Heart left ventricle (tissue), 16 donors: ENCODE results near the gene NR3C2. TPM values are rescaled to one million over a fixed set of nuclear protein-coding genes. Genes with fewer than 3 reads are reported as not detected.

Experiments used
- ATAC-seq, 4 donors: fragments of 200-7000 bp; cut with Tn5 transposase; one replicate each; pipeline ENCODE4 v1.9.1; 2020 to 2022; ENCODE audit warnings: moderate library complexity in 4 of 4, mild to moderate bottlenecking in 3 of 4, moderate number of reproducible peaks in 1 of 4
- DNase-seq, 5 donors: peaks; one replicate each; pipeline ENCODE4 v3.0.0-alpha.2; 2020
- H3K27ac ChIP-seq, 12 donors: fragments of 200-600 bp; sonication (generic) in 4 of 12; one replicate each; pipeline versions ENCODE4 v1.5.0 to v1.8.0; 2016 to 2022; ENCODE audit warnings: mild to moderate bottlenecking in 2 of 12
- H3K27me3 ChIP-seq, 9 donors: fragments of 200-600 bp; sonication (generic) in 2 of 9; one replicate each; pipeline versions ENCODE4 v1.5.1 to v1.8.0; 2016 to 2022; ENCODE audit warnings: mild to moderate bottlenecking in 3 of 9
- H3K36me3 ChIP-seq, 9 donors: fragments of 200-600 bp; sonication (generic) in 2 of 9; one replicate each; pipeline versions ENCODE4 v1.5.0 to v1.8.0; 2018 to 2022; ENCODE audit warnings: mild to moderate bottlenecking in 2 of 9
- H3K4me1 ChIP-seq, 12 donors: fragments of 200-600 bp; sonication (generic) in 4 of 12; one replicate each; pipeline versions ENCODE4 v1.5.0 to v1.8.0; 2016 to 2022; ENCODE audit warnings: mild to moderate bottlenecking in 3 of 12
- H3K4me3 ChIP-seq, 12 donors: fragments of 200-600 bp; sonication (generic) in 4 of 12; one replicate each; pipeline versions ENCODE4 v1.5.0 to v1.8.0; 2017 to 2022; ENCODE audit warnings: mild to moderate bottlenecking in 9 of 12, moderate library complexity in 4 of 12
- H3K9me3 ChIP-seq, 12 donors: fragments of 200-600 bp; sonication (generic) in 4 of 12; one replicate each; pipeline versions ENCODE4 v1.5.0 to v1.8.0; 2016 to 2022; ENCODE audit warnings: mild to moderate bottlenecking in 1 of 12
- POLR2A ChIP-seq, 2 donors: fragments of 450-650 bp; IDR thresholded peaks; one replicate each; pipeline ENCODE4 v1.6.1; 2017; ENCODE audit warnings: antibody characterized with exemption in 2 of 2, mild to moderate bottlenecking in 2 of 2, moderate library complexity in 2 of 2
- WGBS, 4 donors: extraction: QIAGEN DNeasy Blood & Tissue Kit in 2 of 4; methylation state at CpG; one replicate each; pipeline versions ENCODE4 v1.1.5 to v1.1.7; 2013 to 2018; 5-methylcytosine and 5-hydroxymethylcytosine counted together
- intact Hi-C, 10 donors: fragments of 100-400 bp; cut with DNase I; formaldehyde crosslinking; loops; one replicate each; pipeline versions ENCODE4 v1.11.1 to v1.14.2; 2022
- polyA plus RNA-seq, 2 donors: library from polyadenylated mRNA; stranded (reverse); fragments of 200-250 nt; gene quantifications; one replicate each; pipeline ENCODE4 v1.2.3, GENCODE V29; 2013
- total RNA-seq, 9 donors: library from RNA; depleted of rRNA in 2 of 9; stranded (reverse); fragments of >200 nt in 2 of 9; fragmentation: NEBNext Ultra II Directional in 3 of 9; extraction: Animal tissue kit (Norgen Biotek cat#: 25700) in 3 of 9; gene quantifications; one replicate each; pipeline versions ENCODE4 v1.1.0 to v1.2.4, GENCODE V29; 2016 to 2023
- TF ChIP-seq, protein P1 (sequence below), 12 donors: fragments of 200-600 bp; sonication (generic) in 4 of 12; IDR thresholded peaks; one replicate each; pipeline versions ENCODE4 v1.5.0 to v1.8.0; 2018 to 2022; ENCODE audit warnings: antibody characterized with exemption in 12 of 12, mild to moderate bottlenecking in 5 of 12
- donor health status: ischemic (EF 13 %, LVEDD 7.1; RV severe dilation, severe dysfunction).
- donor health status: healthy with polysubstance abuse.
- donor health status: DM: no; HTN: yes; CAD: no.
- donor health status: DM: no; HTN: no; CAD: no.
- donor health status: ischemic (EF 25% LVEDD 6.9; RV normal size, moderate dysfunction).
- donor health status: ischemic (EF 25% LVEDD 5.7; RV mildly dilated, moderate dysfunction).
- donor health status: healthy.
- donor health status: DM: yes; HTN: yes; CAD: no.
- donor health status: ischemic (EF 35%, LVEDD 5.7; RV mildly dilated, moderate dysfunction).
- donor health status: nonischemic (EF 11% LVEDD 7.7; RV severe dilation, severe dysfunction).
- donor health status: DM: yes; HTN: yes; CAD: no.
- donor health status: PGD.
- donor health status: ischemic (EF 29% LVEDD 5.4; RV normal size, mild dysfunction).
- donor health status: nonischemic (EF 23%, LVEDD 6.1; RV moderate dilation, normal function).

NR3C2 gene
- total and polyA plus RNA-seq, 11 donors: 3.6 to 26.5 (median 18.4) TPM

DNA sequence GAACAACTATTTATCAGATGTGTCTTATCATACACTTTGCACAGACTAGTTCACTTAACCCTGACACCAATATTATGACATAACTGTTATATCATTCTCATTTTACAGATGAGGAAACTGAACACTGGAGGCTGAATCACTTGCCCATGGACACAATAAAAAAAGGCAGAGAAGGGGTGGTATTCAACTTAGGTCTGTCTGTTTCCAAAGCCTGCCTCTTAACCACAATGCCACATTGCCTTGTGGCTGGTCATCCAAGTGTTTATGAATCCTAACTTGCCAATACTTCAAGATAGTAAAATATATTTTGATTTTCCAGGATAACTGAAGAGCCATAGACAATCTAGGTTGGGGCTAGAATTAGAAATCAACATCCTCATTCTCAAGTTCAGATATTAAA is 327.8 kb downstream of the NR3C2 start:
- H3K4me3 ChIP-seq: no peak overlapping the region
- no peaks in the 10 kb centered on the region for H3K9me3 ChIP-seq
- peaks cover 0 to 13% (median 5%) of the 10 kb centered on the region in 12 donors for H3K4me1 ChIP-seq
- TF ChIP-seq, protein P1, sequence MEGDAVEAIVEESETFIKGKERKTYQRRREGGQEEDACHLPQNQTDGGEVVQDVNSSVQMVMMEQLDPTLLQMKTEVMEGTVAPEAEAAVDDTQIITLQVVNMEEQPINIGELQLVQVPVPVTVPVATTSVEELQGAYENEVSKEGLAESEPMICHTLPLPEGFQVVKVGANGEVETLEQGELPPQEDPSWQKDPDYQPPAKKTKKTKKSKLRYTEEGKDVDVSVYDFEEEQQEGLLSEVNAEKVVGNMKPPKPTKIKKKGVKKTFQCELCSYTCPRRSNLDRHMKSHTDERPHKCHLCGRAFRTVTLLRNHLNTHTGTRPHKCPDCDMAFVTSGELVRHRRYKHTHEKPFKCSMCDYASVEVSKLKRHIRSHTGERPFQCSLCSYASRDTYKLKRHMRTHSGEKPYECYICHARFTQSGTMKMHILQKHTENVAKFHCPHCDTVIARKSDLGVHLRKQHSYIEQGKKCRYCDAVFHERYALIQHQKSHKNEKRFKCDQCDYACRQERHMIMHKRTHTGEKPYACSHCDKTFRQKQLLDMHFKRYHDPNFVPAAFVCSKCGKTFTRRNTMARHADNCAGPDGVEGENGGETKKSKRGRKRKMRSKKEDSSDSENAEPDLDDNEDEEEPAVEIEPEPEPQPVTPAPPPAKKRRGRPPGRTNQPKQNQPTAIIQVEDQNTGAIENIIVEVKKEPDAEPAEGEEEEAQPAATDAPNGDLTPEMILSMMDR (IDR thresholded peaks at IDR 0.05): no peak
- no peak for TF ChIP-seq POLR2A (IDR thresholded peaks at IDR 0.05)
- intact Hi-C loops: no loop called here
- peaks cover 0 to 69% (median 16%) of the 10 kb centered on the region in 9 donors for H3K36me3 ChIP-seq
- no peak for DNase-seq
- no peak overlapping the region for H3K27ac ChIP-seq
- ATAC-seq: no peak
- H3K27me3 ChIP-seq: no peaks in the 10 kb centered on the region

DNA sequence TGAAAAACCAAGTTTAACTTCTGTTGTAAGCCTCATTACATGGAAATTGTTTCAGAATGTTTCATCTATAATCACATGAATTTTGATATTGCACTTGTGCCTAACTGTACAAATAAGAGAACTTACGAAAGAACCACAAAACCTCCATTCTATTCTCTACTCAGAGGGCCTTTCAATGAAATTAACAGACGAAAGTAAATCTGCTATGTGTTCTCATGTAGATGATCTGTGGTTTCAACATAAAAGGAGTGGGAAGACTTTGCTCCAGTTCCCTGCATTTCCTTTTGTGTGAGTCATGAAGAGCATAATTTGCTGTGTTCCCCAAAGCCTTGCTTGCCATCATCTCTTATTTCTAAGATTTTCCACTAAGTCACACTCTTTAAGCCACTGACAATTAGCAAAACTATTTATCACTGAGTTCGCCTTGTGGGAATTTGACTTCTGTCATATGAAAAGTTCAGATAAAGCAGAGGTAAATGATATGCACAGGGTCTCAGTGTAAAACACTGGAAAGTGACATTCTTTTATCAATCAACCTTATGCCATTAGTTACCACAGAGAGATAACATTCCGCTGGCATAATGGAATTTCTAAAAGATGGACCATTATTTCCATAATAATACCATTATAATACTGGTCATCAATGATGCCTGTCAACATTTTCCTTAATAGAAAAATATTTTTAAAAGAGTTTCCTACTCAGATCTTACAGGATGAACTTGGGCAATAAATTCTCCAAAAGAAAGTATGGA is 329.8 kb downstream of the NR3C2 start:
- Histone ChIP-seq H3K27ac (no peak overlapping the region), H3K36me3 (peaks cover 0 to 70% (median 28%) of the 10 kb centered on the region in 9 donors), H3K4me3 (no peak overlapping the region), H3K4me1 (peaks cover 0 to 13% (median 5%) of the 10 kb centered on the region in 12 donors), H3K9me3 (peaks cover 0 to under 1% (median 0%) of the 10 kb centered on the region in 12 donors), H3K27me3 (no peaks in the 10 kb centered on the region)
- TF ChIP-seq, protein P1 (IDR thresholded peaks at IDR 0.05): no peak
- no peak for TF ChIP-seq POLR2A (IDR thresholded peaks at IDR 0.05)
- ATAC-seq (peak in 1 of 4 donors; percentile 22), DNase-seq (no peak)
- intact Hi-C loops: no loop called here
- WGBS, 4 donors: 87 to 92% (median 89%) methylated on average over 4 of the region's 4 CpGs

DNA sequence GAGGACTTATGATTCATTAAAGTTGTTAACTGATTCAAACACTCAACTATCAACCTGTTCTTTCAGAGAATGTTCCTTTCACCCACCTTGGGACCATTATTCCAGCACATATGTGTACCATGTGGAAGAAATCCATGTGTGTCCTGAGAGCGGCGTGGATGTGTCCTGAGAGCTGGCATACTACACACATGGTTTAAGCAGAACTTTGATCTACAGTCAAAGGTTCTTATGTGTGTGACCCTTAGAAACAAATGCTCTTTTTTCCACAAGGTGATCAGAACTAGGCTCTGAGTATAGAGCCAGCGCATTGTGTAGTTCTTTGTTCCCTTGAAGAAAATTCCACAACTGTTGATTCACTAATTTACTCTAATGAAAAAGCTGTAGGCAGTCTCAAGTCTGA is 332.0 kb downstream of the NR3C2 start:
- TF ChIP-seq, protein P1 (IDR thresholded peaks at IDR 0.05): no peak
- TF ChIP-seq POLR2A (IDR thresholded peaks at IDR 0.05): no peak
- intact Hi-C loops: no loop called here
- Histone ChIP-seq H3K4me3 (no peak overlapping the region), H3K36me3 (peaks cover 0 to 78% (median 28%) of the 10 kb centered on the region in 9 donors), H3K27ac (no peak overlapping the region), H3K27me3 (no peaks in the 10 kb centered on the region), H3K9me3 (peaks cover 0 to 16% (median 6%) of the 10 kb centered on the region in 12 donors), H3K4me1 (no peaks in the 10 kb centered on the region)
- 97 to 100% (median 98%) methylated on average over 3 of the region's 3 CpGs for WGBS, 4 donors
- DNase-seq (no peak), ATAC-seq (no peak)

DNA sequence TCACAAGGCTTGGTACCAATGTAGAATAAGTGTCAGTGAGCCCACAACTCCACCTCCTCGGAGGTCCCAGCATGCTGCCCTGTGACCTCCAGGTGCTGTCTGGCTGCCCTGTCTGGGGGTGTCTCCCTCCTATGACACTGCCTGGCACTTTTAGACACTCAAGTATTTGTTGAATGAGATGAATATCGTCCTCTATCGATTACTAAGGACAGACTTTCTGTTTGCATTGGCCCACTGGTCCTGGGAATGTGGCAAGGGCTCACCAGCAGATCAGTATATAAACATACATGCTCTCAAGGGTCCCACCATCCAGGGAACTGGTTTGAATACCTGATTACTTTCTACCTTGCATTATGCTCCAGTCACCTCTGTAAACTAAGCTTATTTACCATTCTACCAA is 333.0 kb downstream of the NR3C2 start:
- TF ChIP-seq, protein P1 (IDR thresholded peaks at IDR 0.05): no peak
- no peak for TF ChIP-seq POLR2A (IDR thresholded peaks at IDR 0.05)
- Histone ChIP-seq H3K36me3 (peaks cover 0 to 80% (median 28%) of the 10 kb centered on the region in 9 donors), H3K4me1 (peaks cover 0 to 4% (median 0%) of the 10 kb centered on the region in 12 donors), H3K4me3 (no peak overlapping the region), H3K27ac (no peak overlapping the region), H3K27me3 (no peaks in the 10 kb centered on the region), H3K9me3 (peaks cover 0 to 16% (median 6%) of the 10 kb centered on the region in 12 donors)
- WGBS, 4 donors: 90 to 94% (median 93%) methylated on average over 3 of the region's 3 CpGs
- DNase-seq (no peak), ATAC-seq (no peak)
- intact Hi-C loops: no loop called here
